GM12878 (cell line): ENCODE data around the gene USP21. TPM values are rescaled to one million over a fixed set of nuclear protein-coding genes. Genes with fewer than 3 reads are reported as not detected.

ENCODE experiments used
- ATAC-seq: fragments of 200-7000 bp; cut with Tn5 transposase; 3 replicates; pipeline ENCODE4 v1.9.1; 2020; ENCODE audit warnings: mild to moderate bottlenecking, moderate library complexity
- BruUV-seq: library from RNA; stranded (reverse); fragments of 400-500 nt; replicated peaks from 2 replicates; lab custom pipeline; 2021; lab: Mats Ljungman, UMichigan
- CTCF ChIA-PET: fragments of 300-600 bp; sonication (Branson Sonifier 250); formaldehyde crosslinking; extraction: SDS; loops from one replicate; lab custom pipeline; 2021; ENCODE audit warnings: inconsistent platforms; lab: Yijun Ruan, JAX
- POLR2A ChIA-PET: fragments of 350-600 bp; formaldehyde crosslinking; extraction: SDS; loops from one replicate; lab custom pipeline; 2021; ENCODE audit warnings: inconsistent platforms; lab: Charles Lee
- RAD21 ChIA-PET: fragments of 300-600 bp; sonication (Branson Sonifier 250); formaldehyde crosslinking; loops from one replicate; lab custom pipeline; 2023; ENCODE audit warnings: antibody characterized with exemption; ENCODE audit not compliant: unreplicated experiment; lab: Charles Lee
- SMC1A ChIA-PET: fragments of 300-600 bp; sonication (Branson Sonifier 250); formaldehyde crosslinking; loops from one replicate; lab custom pipeline; 2023; ENCODE audit not compliant: unreplicated experiment, uncharacterized antibody; lab: Charles Lee
- DNase-seq: peaks from one replicate; pipeline ENCODE4 v3.0.0-alpha.2; 2011; ENCODE audit warnings: low read depth, low spot score
- FAIRE-seq: peaks from 3 replicates; lab custom pipeline; 2011; peaks lifted over from hg19 to GRCh38; lab: Jason Lieb, UNC
- H2AFZ ChIP-seq: 2 replicates; pipeline ENCODE4 v1.6.0; 2011; ENCODE audit warnings: low read depth, low read length, control low read depth; ENCODE audit not compliant: control insufficient read depth
- H3K27ac ChIP-seq: 2 replicates; pipeline ENCODE4 v1.5.1; 2011; ENCODE audit warnings: control low read depth; ENCODE audit not compliant: control insufficient read depth, insufficient read depth
- H3K27me3 ChIP-seq, 2 experiments: replicated peaks in 1 of 2; 2 replicates each; pipeline versions ENCODE4 v1.6.0 to v1.6.1; 2011; ENCODE audit warnings: low read length in 1 of 2; ENCODE audit not compliant: control insufficient read depth in 2 of 2, insufficient read depth in 2 of 2
- H3K36me3 ChIP-seq, 2 experiments: 2 replicates each; pipeline ENCODE4 v1.5.1; 2011; ENCODE audit warnings: low read length in 1 of 2; ENCODE audit not compliant: control insufficient read depth in 2 of 2, insufficient read depth in 2 of 2
- H3K4me1 ChIP-seq: 2 replicates; pipeline ENCODE4 v1.6.1; 2011; ENCODE audit warnings: mild to moderate bottlenecking, low read length, moderate library complexity, mixed read lengths; ENCODE audit not compliant: control insufficient read depth, insufficient read depth
- H3K4me2 ChIP-seq: 2 replicates; pipeline ENCODE4 v1.6.0; 2011; ENCODE audit warnings: control low read depth; ENCODE audit not compliant: control insufficient read depth, insufficient read depth
- H3K4me3 ChIP-seq: fragments of 200-600 bp; sonication (generic); 2 replicates; pipeline ENCODE4 v1.5.1; 2016
- H3K79me2 ChIP-seq: 2 replicates; pipeline ENCODE4 v1.6.0; 2011; ENCODE audit warnings: low read length; ENCODE audit not compliant: control insufficient read depth, insufficient read depth
- H3K9ac ChIP-seq: 2 replicates; pipeline ENCODE4 v1.8.0; 2011; ENCODE audit warnings: low read length, control low read depth, mixed read lengths; ENCODE audit not compliant: control insufficient read depth, insufficient read depth
- H3K9me3 ChIP-seq: replicated peaks from 3 replicates; pipeline ENCODE4 v1.5.1; 2011; ENCODE audit warnings: mild to moderate bottlenecking, low read length; ENCODE audit not compliant: control insufficient read depth, insufficient read depth
- H4K20me1 ChIP-seq: 2 replicates; pipeline ENCODE4 v1.6.0; 2011; ENCODE audit not compliant: control insufficient read depth, insufficient read depth
- BRCA1 ChIP-seq: IDR thresholded peaks from 2 replicates; pipeline ENCODE4 v1.6.1; 2011; ENCODE audit warnings: low read depth, low read length, improper control_type of control experiment
- CHD2 ChIP-seq: IDR thresholded peaks from 2 replicates; pipeline ENCODE4 v1.6.1; 2011; ENCODE audit warnings: low read depth, low read length, improper control_type of control experiment, borderline replicate concordance
- DPF2 ChIP-seq: fragments of 450-650 bp; IDR thresholded peaks from 2 replicates; pipeline ENCODE4 v1.6.1; 2017; ENCODE audit warnings: mild to moderate bottlenecking
- EP300 ChIP-seq, 2 experiments: fragments of 150-350 bp in 1 of 2; IDR thresholded peaks; 2 replicates each; pipeline ENCODE4 v1.6.1; 2011 to 2012; ENCODE audit warnings: low read depth in 2 of 2, low read length in 2 of 2, borderline replicate concordance in 1 of 2, improper control_type of control experiment in 1 of 2, inconsistent platforms in 1 of 2; ENCODE audit not compliant: control insufficient read depth in 1 of 2
- FOXK2 ChIP-seq: fragments of 450-650 bp; IDR thresholded peaks from 2 replicates; pipeline ENCODE4 v1.6.1; 2017; ENCODE audit warnings: mild to moderate bottlenecking, moderate library complexity
- HCFC1 ChIP-seq: fragments of 150-350 bp; IDR thresholded peaks from 2 replicates; pipeline ENCODE4 v1.6.1; 2014; ENCODE audit warnings: low read length
- HDGF ChIP-seq: fragments of 450-650 bp; IDR thresholded peaks from 2 replicates; pipeline ENCODE4 v1.6.1; 2016; ENCODE audit warnings: antibody characterized with exemption
- KLF5 ChIP-seq: fragments of 450-650 bp; IDR thresholded peaks from 2 replicates; pipeline ENCODE4 v1.6.1; 2014; ENCODE audit warnings: mild to moderate bottlenecking; ENCODE audit not compliant: partially characterized antibody
- MYB ChIP-seq: fragments of 150-350 bp; IDR thresholded peaks from 2 replicates; pipeline ENCODE4 v1.6.1; 2014; ENCODE audit warnings: mild to moderate bottlenecking, low read depth, low read length, borderline replicate concordance
- PML ChIP-seq: IDR thresholded peaks from 2 replicates; pipeline ENCODE4 v1.6.1; 2012; ENCODE audit warnings: low read length, inconsistent platforms
- SMAD1 ChIP-seq: fragments of 450-650 bp; IDR thresholded peaks from 2 replicates; pipeline ENCODE4 v1.6.1; 2018; ENCODE audit warnings: mild to moderate bottlenecking, low read depth; ENCODE audit not compliant: partially characterized antibody
- SREBF2 ChIP-seq: IDR thresholded peaks from 2 replicates; pipeline ENCODE4 v1.6.1; 2012; ENCODE audit warnings: mild to moderate bottlenecking, low read length
- STAT1 ChIP-seq: fragments of 450-650 bp; conservative IDR thresholded peaks from 2 replicates; pipeline ENCODE4 v1.6.1; 2014; ENCODE audit warnings: antibody characterized with exemption, mild to moderate bottlenecking
- USF1 ChIP-seq: IDR thresholded peaks from 2 replicates; pipeline ENCODE4 v1.6.1; 2011; ENCODE audit warnings: borderline replicate concordance, low read depth, mild to moderate bottlenecking, moderate library complexity, mixed read lengths, low read length; ENCODE audit not compliant: insufficient read depth; ENCODE audit errors: extremely low read length
- ZBTB33 ChIP-seq: fragments of 450-650 bp; IDR thresholded peaks from 2 replicates; pipeline ENCODE4 v1.6.1; 2017; ENCODE audit warnings: mild to moderate bottlenecking
- ZBTB4 ChIP-seq: fragments of 450-650 bp; formaldehyde crosslinking; IDR thresholded peaks from 2 replicates; pipeline ENCODE4 v1.4.0; 2022; ENCODE audit warnings: mild to moderate bottlenecking, moderate library complexity
- ZNF274 ChIP-seq: IDR thresholded peaks from one replicate; pipeline ENCODE4 v1.8.0; 2011; ENCODE audit not compliant: insufficient read length, insufficient read depth
- ZZZ3 ChIP-seq: IDR thresholded peaks from 2 replicates; pipeline ENCODE4 v1.6.1; 2011; ENCODE audit warnings: low read depth; ENCODE audit not compliant: control insufficient read depth, insufficient read length
- WGBS: methylation state at CpG from one replicate; pipeline ENCODE4 v1.1.6; 2016; ENCODE audit warnings: low lambda C conversion rate; ENCODE audit not compliant: insufficient replicate concordance, insufficient coverage; ENCODE audit errors: missing lambda C conversion rate; 5-methylcytosine and 5-hydroxymethylcytosine counted together
- in situ Hi-C: fragments of 300-500 bp; cut with MboI; formaldehyde crosslinking; loops from 9 replicates; pipeline ENCODE4 v1.14.3; 2018; ENCODE audit warnings: mixed read lengths
- intact Hi-C: fragments of 100-400 bp; cut with micrococcal nuclease; formaldehyde crosslinking; loops from one replicate; pipeline ENCODE4 v1.14.2; 2022; ENCODE audit not compliant: unreplicated experiment
- polyA plus RNA-seq, 11 experiments: library from polyadenylated mRNA; depleted of rRNA in 4 of 11; unstranded in 6 of 11; stranded (reverse) in 5 of 11; fragments of >200 nt; fragmentation: Nextera tagmentation in 4 of 11; fragmentation: Illumina TruSeq in 1 of 11; extraction: Ambion mirVana in 4 of 11; extraction: Trizol in 1 of 11; gene quantifications; 1 replicate in 1 of 11; 2 replicates in 10 of 11; pipeline versions ENCODE4 v1.2.1 to v1.2.3, GENCODE V29; 2011 to 2016; ENCODE audit warnings: inconsistent platforms in 2 of 11, missing spikeins in 2 of 11, low read depth in 1 of 11
- total RNA-seq, 4 experiments: library from RNA; depleted of rRNA in 3 of 4; stranded (reverse); fragments of >200 nt in 3 of 4; fragmentation: Illumina TruSeq in 1 of 4; extraction: Trizol in 1 of 4; gene quantifications; 2 replicates each; pipeline versions ENCODE4 v1.2.1 to v1.2.3, GENCODE V29; 2013 to 2021

USP21 gene
- total and polyA plus RNA-seq, 10 of the 15 experiments (the other 5 are each of a cell fraction or from before 2014, with no cell fraction given): 3.2 to 28.6 (median 16.6) TPM

- no peak for FAIRE-seq
- no TSS peak for BruUV-seq
- RAD21 ChIA-PET: no interaction called here
Observed at GRCh38 chr1:161214369-161214768, 55.1 kb downstream of the USP21 start.

More at GRCh38 chr1:161214369-161214768, 55.1 kb downstream of the USP21 start:
- H3K9me3 ChIP-seq: no peaks in the 10 kb centered on the region
- H3K4me2 ChIP-seq: no peak overlapping the region
- CTCF ChIA-PET: interaction anchor here (5.0 to 17.1 kb wide), 2 partner anchors 7 to 12 kb away, joined by 58 to 385 read pairs; partner anchors contain the start of genes NDUFS2 and TOMM40L
- H4K20me1 ChIP-seq: no peaks in the 10 kb centered on the region
- DNase-seq (no peak), ATAC-seq (no peak)
- H3K9ac ChIP-seq: no peak overlapping the region
- H3K4me1 ChIP-seq: peaks cover 21% of the 10 kb centered on the region
- WGBS: over 99% methylated on average over 9 of the region's 9 CpGs
- in situ Hi-C loops (no loop called here), intact Hi-C loops (no loop called here)
- no peak overlapping the region for H3K4me3 ChIP-seq
- H3K27ac ChIP-seq: no peak overlapping the region
- SMC1A ChIA-PET: interaction anchor here (4.4 kb wide), 1 partner anchor 10 kb away, joined by 53 read pairs; the partner anchor contains the start of genes APOA2 and TOMM40L
- H3K36me3 ChIP-seq: peaks cover 10 to 29% of the 10 kb centered on the region in 2 experiments
- H2AFZ ChIP-seq: no peak overlapping the region
- POLR2A ChIA-PET: no interaction called here
- H3K79me2 ChIP-seq: no peaks in the 10 kb centered on the region
- no peaks in the 10 kb centered on the region for H3K27me3 ChIP-seq
- no peak for TF ChIP-seq SREBF2
- TF ChIP-seq FOXK2: no peak
- no peak for TF ChIP-seq HCFC1
- TF ChIP-seq MYB: no peak
- TF ChIP-seq PML: no peak
- no peak for TF ChIP-seq STAT1
- TF ChIP-seq ZZZ3: no peak
- no peak for TF ChIP-seq DPF2
- TF ChIP-seq USF1: no peak
- TF ChIP-seq ZBTB4: no peak
- TF ChIP-seq KLF5: no peak
- TF ChIP-seq ZNF274: no peak
- no peak for TF ChIP-seq EP300 (IDR thresholded peaks at IDR 0.05; ENCODE audit: borderline replicate concordance in 1 of 2, control insufficient read depth in 1 of 2, low read depth in 2 of 2, low read length in 2 of 2)
- TF ChIP-seq BRCA1: no peak
- no peak for TF ChIP-seq HDGF
- TF ChIP-seq ZBTB33: no peak
- no peak for TF ChIP-seq CHD2
- no peak for TF ChIP-seq SMAD1
